Thoracic aorta (tissue), 2 donors: ENCODE measurements around the gene ECSCR. TPM values are rescaled to one million over a fixed set of nuclear protein-coding genes. Genes with fewer than 3 reads are reported as not detected.

Experiments
- ATAC-seq: fragments of 150-250 bp; one replicate; pipeline ENCODE4 v1.8.0; 2017; ENCODE audit warnings: low read depth; ENCODE audit not compliant: insufficient number of reproducible peaks, low FRiP score
- DNase-seq: peaks from one replicate; pipeline ENCODE4 v3.0.0-alpha.2; 2020; ENCODE audit warnings: low spot score
- H3K27ac ChIP-seq, 2 donors: fragments of 200-600 bp; sonication (generic); 1 replicate in 1 of 2; 2 replicates in 1 of 2; pipeline ENCODE4 v1.5.1; 2016; ENCODE audit warnings: mild to moderate bottlenecking in 2 of 2, moderate library complexity in 2 of 2
- H3K27me3 ChIP-seq: fragments of 200-600 bp; sonication (generic); replicated peaks from 2 replicates; pipeline ENCODE4 v1.6.0; 2016; ENCODE audit warnings: mild to moderate bottlenecking; ENCODE audit not compliant: insufficient read depth
- H3K36me3 ChIP-seq: fragments of 200-600 bp; sonication (generic); one replicate; pipeline ENCODE4 v1.5.1; 2016
- H3K4me1 ChIP-seq, 2 donors: fragments of 200-600 bp; sonication (generic); 1 replicate in 1 of 2; 2 replicates in 1 of 2; pipeline versions ENCODE4 v1.5.1 to v1.6.0; 2016; ENCODE audit warnings: low read depth in 2 of 2, mild to moderate bottlenecking in 1 of 2; ENCODE audit not compliant: control insufficient read depth in 1 of 2
- H3K4me3 ChIP-seq: fragments of 200-600 bp; sonication (generic); 2 replicates; pipeline ENCODE4 v1.5.1; 2016; ENCODE audit warnings: mild to moderate bottlenecking
- H3K9me3 ChIP-seq: fragments of 200-600 bp; sonication (generic); 2 replicates; pipeline ENCODE4 v1.5.1; 2016
- total RNA-seq, 2 donors: library from RNA; depleted of rRNA; stranded (reverse); fragments of >200 nt; gene quantifications; one replicate each; pipeline versions ENCODE4 v1.1.0 to v1.2.3, GENCODE V29; 2016
- TF ChIP-seq, protein P1 (sequence below): fragments of 200-600 bp; sonication (generic); IDR thresholded peaks from one replicate; pipeline ENCODE4 v1.5.1; 2019; ENCODE audit warnings: antibody characterized with exemption

Gene ECSCR
- total RNA-seq, 2 donors from 2014 or later: 27.1 to 35.6 TPM

- Histone ChIP-seq H3K9me3 (no peaks in the 10 kb centered on the region), H3K4me1 (peaks cover 28 to 45% of the 10 kb centered on the region in 2 donors), H3K4me3 (no peak overlapping the region), H3K27me3 (no peaks in the 10 kb centered on the region), H3K27ac (peak overlapping the region; percentile 83 to 85), H3K36me3 (peaks cover 21% of the 10 kb centered on the region)
- TF ChIP-seq, protein P1, sequence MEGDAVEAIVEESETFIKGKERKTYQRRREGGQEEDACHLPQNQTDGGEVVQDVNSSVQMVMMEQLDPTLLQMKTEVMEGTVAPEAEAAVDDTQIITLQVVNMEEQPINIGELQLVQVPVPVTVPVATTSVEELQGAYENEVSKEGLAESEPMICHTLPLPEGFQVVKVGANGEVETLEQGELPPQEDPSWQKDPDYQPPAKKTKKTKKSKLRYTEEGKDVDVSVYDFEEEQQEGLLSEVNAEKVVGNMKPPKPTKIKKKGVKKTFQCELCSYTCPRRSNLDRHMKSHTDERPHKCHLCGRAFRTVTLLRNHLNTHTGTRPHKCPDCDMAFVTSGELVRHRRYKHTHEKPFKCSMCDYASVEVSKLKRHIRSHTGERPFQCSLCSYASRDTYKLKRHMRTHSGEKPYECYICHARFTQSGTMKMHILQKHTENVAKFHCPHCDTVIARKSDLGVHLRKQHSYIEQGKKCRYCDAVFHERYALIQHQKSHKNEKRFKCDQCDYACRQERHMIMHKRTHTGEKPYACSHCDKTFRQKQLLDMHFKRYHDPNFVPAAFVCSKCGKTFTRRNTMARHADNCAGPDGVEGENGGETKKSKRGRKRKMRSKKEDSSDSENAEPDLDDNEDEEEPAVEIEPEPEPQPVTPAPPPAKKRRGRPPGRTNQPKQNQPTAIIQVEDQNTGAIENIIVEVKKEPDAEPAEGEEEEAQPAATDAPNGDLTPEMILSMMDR: no peak
- DNase-seq: no peak
- ATAC-seq: no peak
These were observed 43.8 kb downstream of the ECSCR start for GRCh38 chr5:139418793-139419192.

GRCh38 chr5:139417214-139417613 lies 45.3 kb downstream of the ECSCR start:
- peak overlapping the region; percentile 0 for H3K4me3 ChIP-seq
- H3K27me3 ChIP-seq: no peaks in the 10 kb centered on the region
- H3K9me3 ChIP-seq: no peaks in the 10 kb centered on the region
- peak overlapping the region; percentile 83 to 85 for H3K27ac ChIP-seq
- peaks cover 28 to 45% of the 10 kb centered on the region in 2 donors for H3K4me1 ChIP-seq
- peak; percentile 82 for ATAC-seq
- TF ChIP-seq, protein P1: no peak
- peaks cover 21% of the 10 kb centered on the region for H3K36me3 ChIP-seq
- DNase-seq: no peak

DNA sequence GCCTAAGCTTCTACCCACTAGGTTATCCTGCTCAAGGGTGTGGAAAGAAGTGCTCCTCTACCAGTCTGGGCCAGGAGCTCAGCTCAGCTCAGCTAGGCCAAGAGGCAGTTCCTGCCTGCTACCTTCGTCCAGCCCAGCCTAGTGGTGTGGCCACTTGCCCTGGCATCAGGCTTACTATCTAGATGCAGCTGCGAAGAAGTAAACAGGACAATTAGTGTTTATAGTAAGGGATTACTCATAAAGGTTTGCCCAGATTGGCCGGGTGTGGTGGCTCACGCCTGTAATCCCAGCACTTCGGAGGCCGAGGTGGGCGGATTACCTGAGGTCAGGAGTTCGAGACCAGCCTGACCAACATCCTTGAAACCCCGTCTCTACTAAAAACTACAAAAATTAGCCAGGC lies 45.9 kb downstream of the ECSCR start:
- TF ChIP-seq, protein P1: no peak
- H3K4me3 ChIP-seq: no peak overlapping the region
- peaks cover 28 to 45% of the 10 kb centered on the region in 2 donors for H3K4me1 ChIP-seq
- H3K36me3 ChIP-seq: peaks cover 21% of the 10 kb centered on the region
- DNase-seq (no peak), ATAC-seq (no peak)
- H3K9me3 ChIP-seq: no peaks in the 10 kb centered on the region
- no peaks in the 10 kb centered on the region for H3K27me3 ChIP-seq
- peak overlapping the region; percentile 36 to 83 for H3K27ac ChIP-seq

GRCh38 chr5:139415869-139416268 lies 46.7 kb downstream of the ECSCR start:
- no peak overlapping the region for H3K4me3 ChIP-seq
- TF ChIP-seq, protein P1: no peak
- H3K27ac ChIP-seq: peak overlapping the region; percentile 36 to 83
- ATAC-seq (no peak), DNase-seq (no peak)
- peaks cover 21% of the 10 kb centered on the region for H3K36me3 ChIP-seq
- H3K4me1 ChIP-seq: peaks cover 32 to 53% of the 10 kb centered on the region in 2 donors
- no peaks in the 10 kb centered on the region for H3K27me3 ChIP-seq
- no peaks in the 10 kb centered on the region for H3K9me3 ChIP-seq

DNA sequence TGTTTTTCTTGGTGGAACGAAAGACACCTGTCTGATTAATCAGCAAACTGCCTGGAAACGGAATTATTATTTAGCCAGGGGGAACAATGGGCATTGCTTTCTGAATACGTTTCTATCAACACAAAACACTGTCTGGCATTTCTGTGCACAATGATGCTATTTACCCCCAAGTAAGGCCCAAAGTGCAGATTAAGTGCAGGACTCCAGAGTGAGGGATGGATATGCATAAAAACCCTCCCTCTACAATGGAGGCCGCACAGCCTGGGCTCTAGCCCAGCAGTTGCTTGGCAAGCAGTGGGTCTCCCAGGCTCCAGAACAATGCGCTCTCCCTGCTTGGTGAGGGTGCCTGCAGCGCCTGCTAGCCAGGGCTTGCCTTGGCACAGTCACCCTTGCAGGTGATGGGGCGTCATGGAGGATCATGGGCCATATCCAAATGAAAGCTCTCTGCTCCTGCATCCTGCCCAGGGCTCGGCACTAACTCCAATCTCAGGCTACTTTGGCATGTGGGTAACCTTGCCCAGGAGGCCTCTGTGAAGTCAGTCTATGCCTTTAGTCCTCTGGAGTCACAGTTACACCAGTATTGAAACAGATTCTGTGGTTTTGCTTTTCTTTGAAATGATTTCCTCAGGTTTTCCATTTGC lies 47.2 kb downstream of the ECSCR start:
- Histone ChIP-seq H3K9me3 (no peaks in the 10 kb centered on the region), H3K27ac (peak overlapping the region; percentile 36 to 83), H3K27me3 (no peaks in the 10 kb centered on the region), H3K4me3 (no peak overlapping the region), H3K36me3 (peaks cover 21% of the 10 kb centered on the region), H3K4me1 (peaks cover 37 to 58% of the 10 kb centered on the region in 2 donors)
- DNase-seq (no peak), ATAC-seq (no peak)
- TF ChIP-seq, protein P1: no peak
